HFF-Myc (cell line): ENCODE data around the gene SOSTDC1.
A peak's percentile ranks its signal among the peaks of the same experiment; 100 is the strongest.

Experiments
- DNase-seq: peaks from one replicate; pipeline ENCODE4 v3.0.0-alpha.2; 2011; ENCODE audit warnings: low read depth; ENCODE audit errors: extremely low read depth
- H3K4me3 ChIP-seq: replicated peaks from 2 replicates; pipeline ENCODE4 v1.5.1; 2011; ENCODE audit warnings: low read depth, mild to moderate bottlenecking, control low read depth, low read length
- CTCF ChIP-seq: IDR thresholded peaks from 2 replicates; pipeline ENCODE4 v1.5.1; 2012; ENCODE audit warnings: mild to moderate bottlenecking, low read depth, low read length, control low read depth; ENCODE audit errors: missing control alignments

SOSTDC1 gene

GRCh38 chr7:16420649-16421332 is 44.7 kb downstream of the SOSTDC1 start:
- peak; percentile 69 for DNase-seq
- H3K4me3 ChIP-seq, result peak overlapping the region; percentile 45
- peak; percentile 7 for TF ChIP-seq CTCF

- H3K4me3 ChIP-seq, result peak overlapping the region; percentile 45
Observed at GRCh38 chr7:16420329-16420648, 45.2 kb downstream of the SOSTDC1 start.

GRCh38 chr7:16419859-16420258 is 45.7 kb downstream of the SOSTDC1 start:
- DNase-seq, result no peak
- H3K4me3 ChIP-seq, result no peak overlapping the region; the same call in 1 of the 2 replicates
- no peak for TF ChIP-seq CTCF

More at GRCh38 chr7:16420329-16420648, 45.2 kb downstream of the SOSTDC1 start:
- no peak for DNase-seq
- no peak for TF ChIP-seq CTCF

- no peak for TF ChIP-seq CTCF
- DNase-seq, result no peak
- no peak overlapping the region for H3K4me3 ChIP-seq
Observed at GRCh38 chr7:16419126-16419525, 46.4 kb downstream of the SOSTDC1 start.

GRCh38 chr7:16417906-16418305 is 47.6 kb downstream of the SOSTDC1 start:
- no peak for TF ChIP-seq CTCF
- no peak for DNase-seq
- H3K4me3 ChIP-seq, result no peak overlapping the region

- no peak for TF ChIP-seq CTCF
- DNase-seq, result no peak
Observed at GRCh38 chr7:16416289-16417282, 49.0 kb downstream of the SOSTDC1 start.

More at GRCh38 chr7:16416289-16417282, 49.0 kb downstream of the SOSTDC1 start:
- H3K4me3 ChIP-seq, result no peak overlapping the region
